B cell (primary cell): ENCODE data around the gene LIN54. TPM values are rescaled to one million over a fixed set of nuclear protein-coding genes. Genes with fewer than 3 reads are reported as not detected.

Experiments used
- ATAC-seq: fragments of 200-7000 bp; cut with Tn5 transposase; one replicate; pipeline ENCODE4 v1.10.0; 2021; ENCODE audit warnings: low read depth, mild to moderate bottlenecking, moderate number of reproducible peaks, moderate library complexity
- CTCF ChIA-PET: fragments of 350-600 bp; sonication (Branson Sonifier 250); formaldehyde crosslinking; loops from one replicate; lab custom pipeline; 2021; ENCODE audit warnings: antibody characterized with exemption, inconsistent platforms; lab: Charles Lee
- POLR2A ChIA-PET: fragments of 350-600 bp; sonication (Branson Sonifier 250); formaldehyde crosslinking; loops from one replicate; lab custom pipeline; 2021; ENCODE audit warnings: antibody characterized with exemption; lab: Charles Lee
- DNase-seq: peaks from one replicate; pipeline ENCODE4 v3.0.0; 2013
- H2AFZ ChIP-seq: 2 replicates; pipeline ENCODE4 v1.6.1; 2012; ENCODE audit warnings: mild to moderate bottlenecking, low read depth, low read length; ENCODE audit not compliant: insufficient read depth, poor library complexity, severe bottlenecking
- H3K27ac ChIP-seq, 2 donors: 1 replicate in 1 of 2; 2 replicates in 1 of 2; pipeline ENCODE4 v1.5.1; 2012 to 2013; ENCODE audit warnings: low read length in 2 of 2, mild to moderate bottlenecking in 2 of 2, moderate library complexity in 1 of 2
- H3K27me3 ChIP-seq, 4 experiments: fragments of 200-600 bp in 1 of 4; sonication (generic) in 1 of 4; replicated peaks in 1 of 4; 1 replicate in 2 of 4; 2 replicates in 2 of 4; pipeline versions ENCODE4 v1.6.1 to v1.7.0; 2013 to 2016; ENCODE audit warnings: low read length in 3 of 4, mild to moderate bottlenecking in 2 of 4, mixed read lengths in 1 of 4, moderate library complexity in 1 of 4; ENCODE audit not compliant: insufficient read depth in 4 of 4, control insufficient read depth in 3 of 4; ENCODE audit errors: control extremely low read depth in 1 of 4
- H3K36me3 ChIP-seq, 2 experiments: replicated peaks in 1 of 2; 1 replicate in 1 of 2; 2 replicates in 1 of 2; pipeline versions ENCODE4 v1.6.1 to v1.7.1; 2013; ENCODE audit warnings: low read length in 1 of 2; ENCODE audit not compliant: insufficient read depth in 2 of 2, control insufficient read depth in 1 of 2; ENCODE audit errors: control extremely low read depth in 1 of 2, extremely low read depth in 1 of 2
- H3K4me1 ChIP-seq, 2 donors: fragments of 200-600 bp in 1 of 2; sonication (generic) in 1 of 2; 1 replicate in 1 of 2; 2 replicates in 1 of 2; pipeline versions ENCODE4 v1.5.1 to v1.6.1; 2013 to 2017; ENCODE audit warnings: low read length in 2 of 2; ENCODE audit not compliant: control insufficient read depth in 2 of 2, insufficient read depth in 2 of 2
- H3K4me2 ChIP-seq: replicated peaks from 2 replicates; pipeline ENCODE3; 2012; ENCODE audit warnings: mild to moderate bottlenecking, low read depth, low read length; ENCODE audit not compliant: poor library complexity, severe bottlenecking
- H3K4me3 ChIP-seq, 5 experiments: fragments of 200-600 bp in 1 of 5; sonication (generic) in 1 of 5; 1 replicate in 3 of 5; 2 replicates in 2 of 5; pipeline versions ENCODE4 v1.5.1 to v1.7.0; 2011 to 2016; ENCODE audit warnings: low read length in 4 of 5, mild to moderate bottlenecking in 4 of 5, low read depth in 2 of 5, control low read depth in 1 of 5, moderate library complexity in 1 of 5; ENCODE audit not compliant: insufficient read depth in 1 of 5; ENCODE audit errors: control extremely low read depth in 1 of 5, extremely low read depth in 1 of 5
- H3K79me2 ChIP-seq: fragments of 200-600 bp; sonication (generic); one replicate; pipeline ENCODE4 v1.6.0; 2016; ENCODE audit warnings: low read length; ENCODE audit not compliant: control insufficient read depth, insufficient read depth
- H3K9ac ChIP-seq: fragments of 200-600 bp; sonication (generic); 2 replicates; pipeline ENCODE4 v1.6.1; 2017; ENCODE audit warnings: mild to moderate bottlenecking, low read length, moderate library complexity
- H3K9me3 ChIP-seq, 3 donors: one replicate each; pipeline versions ENCODE4 v1.6.1 to v1.7.1; 2013; ENCODE audit warnings: low read length in 2 of 3; ENCODE audit not compliant: control insufficient read depth in 2 of 3, insufficient read depth in 1 of 3; ENCODE audit errors: control extremely low read depth in 1 of 3
- H4K20me1 ChIP-seq: 2 replicates; pipeline ENCODE4 v1.6.0; 2012; ENCODE audit warnings: mild to moderate bottlenecking, low read length; ENCODE audit not compliant: insufficient read depth, control insufficient read depth, poor library complexity, severe bottlenecking
- H3K27ac Mint-ChIP-seq: one replicate; pipeline ENCODE4 v1.8.0; 2021; ENCODE audit warnings: mixed read lengths
- H3K27me3 Mint-ChIP-seq: one replicate; pipeline ENCODE4 v1.8.0; 2021; ENCODE audit warnings: mixed read lengths
- H3K4me1 Mint-ChIP-seq: one replicate; pipeline ENCODE4 v1.8.0; 2021; ENCODE audit warnings: mixed read lengths
- H3K4me3 Mint-ChIP-seq: one replicate; pipeline ENCODE4 v1.8.0; 2021; ENCODE audit warnings: mixed read lengths
- H3K9me3 Mint-ChIP-seq: one replicate; pipeline ENCODE4 v1.8.0; 2022; ENCODE audit warnings: mixed read lengths; ENCODE audit not compliant: insufficient read depth
- EZH2 ChIP-seq: IDR thresholded peaks from 2 replicates; pipeline ENCODE4 v1.6.1; 2012; ENCODE audit warnings: borderline replicate concordance, low read depth, mild to moderate bottlenecking, moderate library complexity, low read length; ENCODE audit not compliant: insufficient read depth, poor library complexity, severe bottlenecking
- WGBS: methylation state at CpG from one replicate; pipeline ENCODE4 v1.1.5; 2013; ENCODE audit warnings: missing lambda C conversion rate; ENCODE audit not compliant: insufficient coverage; 5-methylcytosine and 5-hydroxymethylcytosine counted together
- intact Hi-C: fragments of 100-400 bp; cut with micrococcal nuclease; formaldehyde crosslinking; loops from one replicate; pipeline ENCODE4 v1.10.0; 2022
- polyA plus RNA-seq: library from polyadenylated mRNA; depleted of rRNA; stranded (reverse); fragments of >200 nt; gene quantifications from 2 replicates; pipeline ENCODE4 v1.2.3, GENCODE V29; 2012
- total RNA-seq, 2 donors: library from RNA; stranded (reverse); fragments of 120-200 nt in 1 of 2; gene quantifications; 1 replicate in 1 of 2; 2 replicates in 1 of 2; pipeline versions ENCODE4 v1.2.3 to v1.2.4, GENCODE V29; 2013 to 2022
- TF ChIP-seq, protein P1 (sequence below): fragments of 200-600 bp; IDR thresholded peaks from one replicate; pipeline ENCODE4 v1.8.0; 2022; ENCODE audit warnings: antibody characterized with exemption, mild to moderate bottlenecking

LIN54 gene
- total and polyA plus RNA-seq, 2 donors (not counting 1 experiment from before 2014, with no cell fraction given): 3.8 to 19.2 TPM

DNA sequence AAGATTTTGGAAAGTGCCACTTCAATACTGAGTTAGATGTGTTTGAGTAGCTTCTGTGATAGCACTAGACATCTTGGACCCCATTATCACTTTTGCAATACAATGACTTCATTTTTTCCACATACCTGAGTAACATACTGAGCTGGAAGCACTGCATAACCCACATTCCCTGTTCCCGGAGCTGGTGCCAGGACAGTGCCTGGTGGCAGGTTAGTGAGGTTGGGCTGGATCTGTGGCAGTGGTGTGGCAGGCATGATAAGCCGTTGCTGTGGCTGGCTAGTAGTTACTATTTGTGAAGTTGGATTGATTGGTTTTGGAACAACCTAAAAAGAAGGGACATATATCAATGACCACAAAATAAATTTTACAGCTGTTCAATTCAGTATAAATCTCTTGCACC, 71.2 kb downstream of the LIN54 start:
- ATAC-seq: no peak
- POLR2A ChIA-PET: no interaction called here
- TF ChIP-seq, protein P1, sequence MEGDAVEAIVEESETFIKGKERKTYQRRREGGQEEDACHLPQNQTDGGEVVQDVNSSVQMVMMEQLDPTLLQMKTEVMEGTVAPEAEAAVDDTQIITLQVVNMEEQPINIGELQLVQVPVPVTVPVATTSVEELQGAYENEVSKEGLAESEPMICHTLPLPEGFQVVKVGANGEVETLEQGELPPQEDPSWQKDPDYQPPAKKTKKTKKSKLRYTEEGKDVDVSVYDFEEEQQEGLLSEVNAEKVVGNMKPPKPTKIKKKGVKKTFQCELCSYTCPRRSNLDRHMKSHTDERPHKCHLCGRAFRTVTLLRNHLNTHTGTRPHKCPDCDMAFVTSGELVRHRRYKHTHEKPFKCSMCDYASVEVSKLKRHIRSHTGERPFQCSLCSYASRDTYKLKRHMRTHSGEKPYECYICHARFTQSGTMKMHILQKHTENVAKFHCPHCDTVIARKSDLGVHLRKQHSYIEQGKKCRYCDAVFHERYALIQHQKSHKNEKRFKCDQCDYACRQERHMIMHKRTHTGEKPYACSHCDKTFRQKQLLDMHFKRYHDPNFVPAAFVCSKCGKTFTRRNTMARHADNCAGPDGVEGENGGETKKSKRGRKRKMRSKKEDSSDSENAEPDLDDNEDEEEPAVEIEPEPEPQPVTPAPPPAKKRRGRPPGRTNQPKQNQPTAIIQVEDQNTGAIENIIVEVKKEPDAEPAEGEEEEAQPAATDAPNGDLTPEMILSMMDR: no peak
- no peak for TF ChIP-seq EZH2
- Histone ChIP-seq H2AFZ (no peak overlapping the region), H3K27ac (no peak overlapping the region), H4K20me1 (no peaks in the 10 kb centered on the region), H3K36me3 (peaks cover 18 to 38% of the 10 kb centered on the region in 2 experiments), H3K4me3 (no peak overlapping the region), H3K4me1 (no peaks in the 10 kb centered on the region), H3K4me2 (no peak overlapping the region), H3K9ac (no peak overlapping the region), H3K9me3 (no peaks in the 10 kb centered on the region), H3K79me2 (no peaks in the 10 kb centered on the region), H3K27me3 (no peaks in the 10 kb centered on the region)
- H3K4me3 Mint-ChIP-seq: no peak overlapping the region
- intact Hi-C loops: no loop called here
- H3K27me3 Mint-ChIP-seq: no peaks in the 10 kb centered on the region
- H3K9me3 Mint-ChIP-seq: no peaks in the 10 kb centered on the region
- WGBS: no CpG with 5 or more reads among the region's 2 CpGs
- CTCF ChIA-PET: no interaction called here
- DNase-seq: no peak
- H3K4me1 Mint-ChIP-seq: no peaks in the 10 kb centered on the region
- no peak overlapping the region for H3K27ac Mint-ChIP-seq

DNA sequence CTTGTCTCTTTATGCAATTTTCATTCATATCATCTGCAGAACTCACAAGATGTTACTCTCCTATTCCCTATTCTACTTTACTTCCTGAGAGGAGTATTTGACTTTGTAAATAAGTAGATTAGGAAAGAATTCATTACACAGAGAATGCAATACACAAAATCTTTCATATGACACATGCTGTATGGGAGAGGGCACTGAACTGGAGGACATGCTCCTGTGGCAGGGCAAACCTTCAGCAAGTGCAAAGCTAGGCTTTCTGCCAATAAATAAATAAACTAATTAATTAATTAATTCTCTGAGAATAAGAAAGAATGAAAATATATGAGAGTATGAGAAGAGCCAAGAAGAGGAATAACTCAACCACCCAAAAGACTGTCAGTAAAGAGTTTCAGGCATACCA, 76.2 kb downstream of the LIN54 start:
- DNase-seq (no peak), ATAC-seq (no peak)
- Histone ChIP-seq H3K4me1 (no peaks in the 10 kb centered on the region), H2AFZ (no peak overlapping the region), H3K27me3 (no peaks in the 10 kb centered on the region), H3K79me2 (no peaks in the 10 kb centered on the region), H3K9ac (no peak overlapping the region), H3K9me3 (no peaks in the 10 kb centered on the region), H3K4me2 (no peak overlapping the region), H3K4me3 (no peak overlapping the region), H3K27ac (no peak overlapping the region), H3K36me3 (peaks cover 28 to 46% of the 10 kb centered on the region in 2 experiments), H4K20me1 (no peaks in the 10 kb centered on the region)
- H3K9me3 Mint-ChIP-seq: no peaks in the 10 kb centered on the region
- ChIA-PET CTCF (interaction anchor here (1.1 kb wide), 1 partner anchor 52 kb away, joined by 3 read pairs; no protein-coding TSS in a partner anchor), POLR2A (no interaction called here)
- peaks cover 7% of the 10 kb centered on the region for H3K4me1 Mint-ChIP-seq
- H3K27ac Mint-ChIP-seq: no peak overlapping the region
- TF ChIP-seq, protein P1: no peak
- no peak for TF ChIP-seq EZH2
- intact Hi-C loops: no loop called here
- no peaks in the 10 kb centered on the region for H3K27me3 Mint-ChIP-seq
- no peak overlapping the region for H3K4me3 Mint-ChIP-seq
